ENCODE results near the gene HTR1D. TPM values are rescaled to one million over a fixed set of nuclear protein-coding genes. Genes with fewer than 3 reads are reported as not detected.

Gene HTR1D
- total RNA-seq, 1 experiment from 2014 or later, result 1.7 TPM

GRCh38 chr1:23169195-23169575, 48.1 kb downstream of the HTR1D start:
- no TSS peak for BruUV-seq (replicated peaks)
- CTCF ChIA-PET, result interaction anchor here (0.7 kb wide), 1 partner anchor 444 kb away, joined by 3 read pairs; no protein-coding TSS in a partner anchor

GRCh38 chr1:23168445-23169194, 48.7 kb downstream of the HTR1D start, which contains the start of gene LUZP1:
Gene LUZP1, minus strand, starts transcription at chr1:23168856.
- DNase-seq, result peak; percentile 79
- peaks cover 10% of the 10 kb centered on the region for H3K36me3 Mint-ChIP-seq (ENCODE audit: insufficient read depth, unreplicated experiment)
- no TSS peak for BruUV-seq (replicated peaks)
- H3K27ac Mint-ChIP-seq (ENCODE audit: unreplicated experiment), result peak within 1 kb of the TSS; percentile 66
- no peak for TF ChIP-seq CTCF (IDR thresholded peaks at IDR 0.05; ENCODE audit: unreplicated experiment)
- intact Hi-C loops (cut with micrococcal nuclease; ENCODE audit: unreplicated experiment), result no loop called here
- CTCF ChIA-PET, result interaction anchor here (0.7 to 1.4 kb wide), 2 partner anchors 16 to 445 kb away, joined by 3 to 4 read pairs; no protein-coding TSS in a partner anchor
- H3K9me3 Mint-ChIP-seq (ENCODE audit: low read depth, unreplicated experiment), result no peaks in the 10 kb centered on the region
- peak within 1 kb of the TSS; percentile 82 for H3K4me3 Mint-ChIP-seq (ENCODE audit: low read depth, unreplicated experiment)
- H3K4me1 Mint-ChIP-seq (ENCODE audit: low read depth, unreplicated experiment), result no peaks in the 10 kb centered on the region
- no peaks in the 10 kb centered on the region for H3K27me3 Mint-ChIP-seq (ENCODE audit: unreplicated experiment)

More at GRCh38 chr1:23169195-23169575, 48.1 kb downstream of the HTR1D start:
- no peak overlapping the region for H3K27ac Mint-ChIP-seq (ENCODE audit: unreplicated experiment)
- DNase-seq, result no peak
- H3K4me1 Mint-ChIP-seq (ENCODE audit: low read depth, unreplicated experiment), result no peaks in the 10 kb centered on the region
- TF ChIP-seq CTCF (IDR thresholded peaks at IDR 0.05; ENCODE audit: unreplicated experiment), result no peak
- intact Hi-C loops (cut with micrococcal nuclease; ENCODE audit: unreplicated experiment), result no loop called here
- H3K36me3 Mint-ChIP-seq (ENCODE audit: insufficient read depth, unreplicated experiment), result peaks cover 10% of the 10 kb centered on the region
- no peaks in the 10 kb centered on the region for H3K9me3 Mint-ChIP-seq (ENCODE audit: low read depth, unreplicated experiment)
- peak overlapping the region; percentile 82 for H3K4me3 Mint-ChIP-seq (ENCODE audit: low read depth, unreplicated experiment)
- H3K27me3 Mint-ChIP-seq (ENCODE audit: unreplicated experiment), result no peaks in the 10 kb centered on the region

GRCh38 chr1:23168079-23168444, 49.2 kb downstream of the HTR1D start:
- BruUV-seq (replicated peaks), result no TSS peak
- peak; percentile 14 for DNase-seq
- CTCF ChIA-PET, result interaction anchor here (1.4 kb wide), 1 partner anchor 17 kb away, joined by 4 read pairs; no protein-coding TSS in a partner anchor
- no peak for TF ChIP-seq CTCF (IDR thresholded peaks at IDR 0.05; ENCODE audit: unreplicated experiment)
- intact Hi-C loops (cut with micrococcal nuclease; ENCODE audit: unreplicated experiment), result no loop called here
- Mint-ChIP-seq H3K27ac (ENCODE audit: unreplicated experiment) (peak overlapping the region; percentile 66), H3K9me3 (ENCODE audit: low read depth, unreplicated experiment) (no peaks in the 10 kb centered on the region), H3K36me3 (ENCODE audit: insufficient read depth, unreplicated experiment) (peaks cover 10% of the 10 kb centered on the region), H3K4me3 (ENCODE audit: low read depth, unreplicated experiment) (peak overlapping the region; percentile 82), H3K4me1 (ENCODE audit: low read depth, unreplicated experiment) (no peaks in the 10 kb centered on the region), H3K27me3 (ENCODE audit: unreplicated experiment) (no peaks in the 10 kb centered on the region)

- Mint-ChIP-seq H3K9me3 (ENCODE audit: low read depth, unreplicated experiment) (no peaks in the 10 kb centered on the region), H3K27ac (ENCODE audit: unreplicated experiment) (no peak overlapping the region), H3K27me3 (ENCODE audit: unreplicated experiment) (no peaks in the 10 kb centered on the region), H3K4me3 (ENCODE audit: low read depth, unreplicated experiment) (peak overlapping the region; percentile 82), H3K4me1 (ENCODE audit: low read depth, unreplicated experiment) (no peaks in the 10 kb centered on the region), H3K36me3 (ENCODE audit: insufficient read depth, unreplicated experiment) (peaks cover 10% of the 10 kb centered on the region)
- CTCF ChIA-PET, result interaction anchor here (0.6 to 1.4 kb wide), 2 partner anchors 13 to 17 kb away, joined by 4 read pairs; no protein-coding TSS in a partner anchor
- peak; percentile 39 for DNase-seq
- BruUV-seq (replicated peaks), result no TSS peak
- intact Hi-C loops (cut with micrococcal nuclease; ENCODE audit: unreplicated experiment), result no loop called here
- TF ChIP-seq CTCF (IDR thresholded peaks at IDR 0.05; ENCODE audit: unreplicated experiment), result no peak
Measured at GRCh38 chr1:23167353-23168078, 49.8 kb downstream of the HTR1D start.
